ENCODE results near the gene DGKB.

DNA sequence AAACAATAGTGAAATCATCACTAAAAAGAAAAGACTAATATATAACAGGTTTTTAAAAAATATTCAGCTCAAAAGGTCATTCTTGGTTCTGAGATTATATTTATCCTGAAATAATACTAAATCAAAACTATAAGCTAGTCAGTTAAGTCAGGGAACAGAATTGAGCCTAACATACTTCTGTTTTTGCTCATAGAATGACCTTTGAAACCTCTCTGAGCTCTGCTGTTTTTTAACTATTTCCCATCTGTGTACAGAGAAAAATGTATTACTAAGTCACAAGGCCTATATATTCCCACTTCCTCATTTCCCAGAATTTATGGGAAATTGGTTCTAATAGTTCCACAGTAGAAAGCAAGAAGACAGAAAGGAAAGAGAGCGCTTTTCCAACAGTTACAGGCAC is 566.3 kb downstream of the DGKB start:
- TF ChIP-seq POLR2A (IDR thresholded peaks at IDR 0.05; ENCODE audit: control extremely low read depth in 1 of 2, low read depth in 2 of 2, low read length in 2 of 2) = no peak
- no peak for TF ChIP-seq CTCF (IDR thresholded peaks at IDR 0.05; ENCODE audit: control extremely low read depth in 1 of 3, insufficient read depth in 1 of 3, low read depth in 1 of 3, low read length in 3 of 3)
- TF ChIP-seq NRF1 (IDR thresholded peaks at IDR 0.05; ENCODE audit: low read depth, low read length) = no peak
- TF ChIP-seq CEBPB (IDR thresholded peaks at IDR 0.05; ENCODE audit: low read depth, low read length) = no peak
- TF ChIP-seq NANOG (IDR thresholded peaks at IDR 0.05; ENCODE audit: insufficient read depth, low read depth, low read length, poor library complexity, severe bottlenecking) = no peak
- no peak for TF ChIP-seq RAD21 (IDR thresholded peaks at IDR 0.05 in 1 of 2, conservative IDR thresholded peaks at IDR 0.05 in 1 of 2; ENCODE audit: low read depth in 2 of 2, low read length in 2 of 2)
- no peak for TF ChIP-seq JUND (IDR thresholded peaks at IDR 0.05; ENCODE audit: low read length)
- TF ChIP-seq KDM1A (IDR thresholded peaks at IDR 0.05; ENCODE audit: borderline replicate concordance, low read length) = no peak
- no peak for TF ChIP-seq E2F6 (IDR thresholded peaks at IDR 0.05)
- TF ChIP-seq RXRA (IDR thresholded peaks at IDR 0.05; ENCODE audit: insufficient read depth, low read depth, low read length) = no peak
- TF ChIP-seq, protein P1, sequence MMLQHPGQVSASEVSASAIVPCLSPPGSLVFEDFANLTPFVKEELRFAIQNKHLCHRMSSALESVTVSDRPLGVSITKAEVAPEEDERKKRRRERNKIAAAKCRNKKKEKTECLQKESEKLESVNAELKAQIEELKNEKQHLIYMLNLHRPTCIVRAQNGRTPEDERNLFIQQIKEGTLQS (IDR thresholded peaks at IDR 0.05; ENCODE audit: insufficient read depth, low read depth, low read length) = no peak
- TF ChIP-seq POLR2AphosphoS5 (IDR thresholded peaks at IDR 0.05; ENCODE audit: low read depth, low read length) = no peak

All from H1 (cell line).